ENCODE measurements around the gene ZSWIM3. TPM values are rescaled to one million over a fixed set of nuclear protein-coding genes. Genes with fewer than 3 reads are reported as not detected.

Gene ZSWIM3
- total and polyA plus RNA-seq, 8 donors, result 0.46 to 2.2 (median 1.3) TPM

DNA sequence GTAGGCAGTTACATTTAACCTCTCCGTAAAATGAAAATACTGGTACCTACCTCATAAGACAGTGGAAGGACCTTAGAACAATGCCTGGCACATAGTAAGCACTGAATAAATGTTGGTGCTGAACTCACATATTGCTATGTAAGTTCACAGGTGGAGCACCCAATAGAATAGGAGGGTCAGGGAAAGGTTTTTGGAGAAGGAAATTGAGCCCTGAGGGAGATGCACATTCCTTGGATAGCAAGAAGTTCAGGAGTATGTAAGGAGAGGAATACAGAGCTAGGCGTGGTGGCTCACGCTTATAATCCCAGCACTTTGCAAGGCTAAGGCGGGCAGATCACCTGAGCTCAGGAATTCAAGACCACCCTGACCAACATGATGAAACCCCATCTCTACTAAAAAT lies 37.9 kb upstream of the ZSWIM3 start:
- Histone ChIP-seq H3K4me1 (peaks cover 0 to 4% (median 0%) of the 10 kb centered on the region in 3 donors), H3K36me3 (no peaks in the 10 kb centered on the region), H3K4me3 (no peak overlapping the region), H3K9me3 (no peaks in the 10 kb centered on the region), H3K27ac (no peak overlapping the region), H3K27me3 (peaks cover 0 to 15% (median 2%) of the 10 kb centered on the region in 4 donors)
- TF ChIP-seq, protein P1, sequence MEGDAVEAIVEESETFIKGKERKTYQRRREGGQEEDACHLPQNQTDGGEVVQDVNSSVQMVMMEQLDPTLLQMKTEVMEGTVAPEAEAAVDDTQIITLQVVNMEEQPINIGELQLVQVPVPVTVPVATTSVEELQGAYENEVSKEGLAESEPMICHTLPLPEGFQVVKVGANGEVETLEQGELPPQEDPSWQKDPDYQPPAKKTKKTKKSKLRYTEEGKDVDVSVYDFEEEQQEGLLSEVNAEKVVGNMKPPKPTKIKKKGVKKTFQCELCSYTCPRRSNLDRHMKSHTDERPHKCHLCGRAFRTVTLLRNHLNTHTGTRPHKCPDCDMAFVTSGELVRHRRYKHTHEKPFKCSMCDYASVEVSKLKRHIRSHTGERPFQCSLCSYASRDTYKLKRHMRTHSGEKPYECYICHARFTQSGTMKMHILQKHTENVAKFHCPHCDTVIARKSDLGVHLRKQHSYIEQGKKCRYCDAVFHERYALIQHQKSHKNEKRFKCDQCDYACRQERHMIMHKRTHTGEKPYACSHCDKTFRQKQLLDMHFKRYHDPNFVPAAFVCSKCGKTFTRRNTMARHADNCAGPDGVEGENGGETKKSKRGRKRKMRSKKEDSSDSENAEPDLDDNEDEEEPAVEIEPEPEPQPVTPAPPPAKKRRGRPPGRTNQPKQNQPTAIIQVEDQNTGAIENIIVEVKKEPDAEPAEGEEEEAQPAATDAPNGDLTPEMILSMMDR (IDR thresholded peaks at IDR 0.05), result no peak
- no peak for DNase-seq
- intact Hi-C loops (cut with DNase I), result no loop called here
- ATAC-seq, result no peak
- no peak for FAIRE-seq
- WGBS, 2 donors, result 88 to 96% methylated on average over 4 of the region's 4 CpGs

DNA sequence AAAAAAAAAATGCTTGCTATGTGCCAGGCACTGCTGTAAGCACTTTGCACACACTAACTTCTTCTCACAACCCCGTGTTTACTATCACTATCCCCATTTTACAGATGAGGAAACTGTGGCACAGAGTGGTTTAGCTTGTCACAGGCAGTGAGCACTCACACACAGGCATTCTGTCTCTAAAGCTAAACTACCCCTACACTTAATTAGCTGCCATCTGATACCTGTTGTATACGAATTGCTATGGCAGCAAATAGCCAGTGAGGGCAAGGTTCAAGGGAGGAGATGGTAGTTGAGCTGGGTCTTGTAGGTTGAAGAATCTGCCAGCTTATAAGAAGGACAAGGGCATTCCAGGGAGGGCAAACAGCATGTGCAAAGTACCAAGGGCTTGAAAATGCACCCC lies 35.5 kb upstream of the ZSWIM3 start:
- peaks cover 0 to 4% (median 0%) of the 10 kb centered on the region in 3 donors for H3K4me1 ChIP-seq
- H3K36me3 ChIP-seq, result no peaks in the 10 kb centered on the region
- H3K27ac ChIP-seq, result no peak overlapping the region
- no peak for DNase-seq
- 47 to 55% methylated on average over 2 of the region's 2 CpGs for WGBS, 2 donors
- intact Hi-C loops (cut with DNase I), result loop anchor here in 1 of 3 donors (10.0 kb wide), 1 partner anchor 143 kb away; no protein-coding TSS in a partner anchor
- no peak overlapping the region for H3K4me3 ChIP-seq
- FAIRE-seq, result no peak
- TF ChIP-seq, protein P1 (IDR thresholded peaks at IDR 0.05), result no peak
- H3K9me3 ChIP-seq, result no peaks in the 10 kb centered on the region
- H3K27me3 ChIP-seq, result peaks cover 0 to 15% (median 2%) of the 10 kb centered on the region in 4 donors
- no peak for ATAC-seq

DNA sequence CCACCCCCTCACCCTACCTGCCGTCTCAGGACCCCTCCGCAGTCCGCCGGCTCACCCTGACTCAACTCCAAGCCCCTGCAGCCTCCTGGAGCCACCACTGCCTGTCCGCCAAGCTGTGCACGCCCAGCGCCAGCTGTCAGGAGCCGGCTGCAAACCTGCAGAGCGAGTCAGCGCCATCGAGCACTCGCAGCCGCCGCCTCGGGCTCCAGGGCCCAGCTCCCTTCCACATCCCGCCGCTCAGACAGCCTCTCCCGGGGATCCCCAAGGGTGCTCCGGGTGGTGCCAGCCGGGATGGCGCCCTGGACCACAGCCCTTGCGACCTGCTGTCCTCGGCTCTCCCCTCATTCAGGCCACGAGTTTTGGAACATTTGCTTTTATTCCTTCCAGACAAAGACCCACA lies 34.6 kb upstream of the ZSWIM3 start:
- H3K4me1 ChIP-seq, result peaks cover 0 to 4% (median 0%) of the 10 kb centered on the region in 3 donors
- H3K4me3 ChIP-seq, result no peak overlapping the region
- H3K27me3 ChIP-seq, result peaks cover 0 to 15% (median 2%) of the 10 kb centered on the region in 4 donors
- TF ChIP-seq, protein P1 (IDR thresholded peaks at IDR 0.05), result no peak
- no peaks in the 10 kb centered on the region for H3K9me3 ChIP-seq
- FAIRE-seq (no peak), ATAC-seq (peak; percentile 51 to 75 (median 70)), DNase-seq (peak in 3 of 6 donors; percentile 46 to 80 (median 75))
- WGBS, 2 donors, result 3 to 5% methylated on average over 24 of the region's 24 CpGs
- no peak overlapping the region for H3K27ac ChIP-seq
- intact Hi-C loops (cut with DNase I), result loop anchor here in 1 of 3 donors (10.0 kb wide), 1 partner anchor 142 kb away; no protein-coding TSS in a partner anchor
- H3K36me3 ChIP-seq, result no peaks in the 10 kb centered on the region

DNA sequence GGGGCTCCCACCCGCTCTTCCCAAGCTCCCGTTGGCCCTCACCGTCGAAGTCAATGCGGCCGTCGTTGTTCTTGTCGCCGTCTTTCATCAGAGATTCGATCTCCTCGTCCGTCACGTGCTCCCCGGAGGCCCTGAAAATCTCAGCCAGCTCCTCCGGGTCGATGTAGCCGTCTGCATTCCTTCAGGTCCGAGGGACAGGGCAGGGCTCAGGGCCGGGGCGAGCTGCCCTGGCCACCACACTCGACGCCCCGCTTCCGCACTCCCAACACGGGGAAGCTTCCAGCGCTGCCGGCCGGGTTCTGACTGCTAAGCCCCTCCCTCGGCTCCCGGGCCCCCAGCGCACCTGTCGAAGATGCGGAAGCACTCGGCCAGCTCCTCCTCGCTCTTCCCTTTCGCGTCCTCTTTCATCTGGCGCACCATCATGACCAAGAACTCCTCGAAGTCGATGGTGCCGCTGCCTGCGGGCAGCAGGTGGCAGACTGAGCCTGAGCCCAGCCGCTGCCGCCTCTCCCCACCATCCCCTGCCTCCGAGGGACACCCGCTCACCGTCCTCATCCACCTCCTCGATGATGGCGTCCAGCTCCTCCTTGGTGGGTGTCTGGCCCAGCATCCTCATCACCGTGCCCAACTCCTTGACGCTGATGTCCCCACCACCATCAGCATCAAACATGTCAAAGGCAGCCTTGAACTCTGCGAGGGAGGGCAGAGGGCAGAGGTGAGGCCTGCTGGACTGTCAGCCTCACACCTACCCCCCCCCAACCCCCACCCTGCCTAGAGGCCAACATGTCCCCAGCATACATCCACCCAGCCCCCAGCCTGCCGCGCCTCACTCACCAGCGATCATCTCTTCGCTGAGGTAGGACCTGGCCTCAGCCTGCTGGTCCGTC lies 33.2 kb upstream of the ZSWIM3 start:
- H3K4me3 ChIP-seq, result peak overlapping the region in 1 of 4 donors; percentile 21
- intact Hi-C loops (cut with DNase I), result loop anchor here in 1 of 3 donors (10.0 kb wide), 1 partner anchor 141 kb away; no protein-coding TSS in a partner anchor
- WGBS, 2 donors, result 13 to 17% methylated on average over 45 to 57 of the region's 57 CpGs

More for the DNA sequence above, 33.2 kb upstream of the ZSWIM3 start:
- DNase-seq, result peak in 2 of 6 donors; percentile 24 to 69
- Histone ChIP-seq H3K4me1 (peaks cover 0 to 4% (median 0%) of the 10 kb centered on the region in 3 donors), H3K36me3 (no peaks in the 10 kb centered on the region), H3K9me3 (no peaks in the 10 kb centered on the region), H3K27me3 (peaks cover 0 to 15% (median 2%) of the 10 kb centered on the region in 4 donors), H3K27ac (no peak overlapping the region)
- TF ChIP-seq, protein P1 (IDR thresholded peaks at IDR 0.05), result no peak
- ATAC-seq, result peak; percentile 55 to 81 (median 77)
- FAIRE-seq, result no peak
